HepG2 (cell line): ENCODE results near the gene CTSW. TPM values are rescaled to one million over a fixed set of nuclear protein-coding genes. Genes with fewer than 3 reads are reported as not detected.

Experiments
- ATAC-seq: fragments of 200-7000 bp; cut with Tn5 transposase; 3 replicates; pipeline ENCODE4 v1.9.1; 2020; ENCODE audit warnings: mild to moderate bottlenecking, moderate library complexity
- BruUV-seq: library from RNA; stranded (reverse); fragments of 400-500 nt; replicated peaks from 2 replicates; lab custom pipeline; 2021; lab: Mats Ljungman, UMichigan
- CTCF ChIA-PET: fragments of 300-600 bp; formaldehyde crosslinking; extraction: SDS; loops from one replicate; lab custom pipeline; 2021; ENCODE audit warnings: low total read pairs, inconsistent platforms, low intra/inter-chr PET ratio; lab: Yijun Ruan, JAX
- POLR2A ChIA-PET: fragments of 350-600 bp; sonication (Branson Sonifier 250); formaldehyde crosslinking; loops from one replicate; lab custom pipeline; 2020; ENCODE audit warnings: antibody characterized with exemption, inconsistent platforms; lab: Yijun Ruan, JAX
- DNase-seq: peaks from one replicate; pipeline ENCODE4 v3.0.0-alpha.2; 2015; ENCODE audit warnings: low spot score
- FAIRE-seq: peaks from 3 replicates; lab custom pipeline; 2011; peaks lifted over from hg19 to GRCh38; lab: Jason Lieb, UNC
- H2AFZ ChIP-seq: one replicate; pipeline ENCODE4 v1.6.1; 2011; ENCODE audit warnings: low read length, inconsistent platforms
- H3K27ac ChIP-seq: fragments of 300-600 bp; 3 replicates; pipeline ENCODE4 v1.8.0; 2011; ENCODE audit warnings: mixed run types, mild to moderate bottlenecking, mixed read lengths, low read length, inconsistent platforms; ENCODE audit not compliant: insufficient read depth; ENCODE audit errors: extremely low read length
- H3K27me3 ChIP-seq, 2 experiments: fragments of 200-600 bp in 1 of 2; 2 replicates in 1 of 2; 3 replicates in 1 of 2; pipeline versions ENCODE4 v1.6.0 to v1.8.0; 2011; ENCODE audit warnings: low read length in 2 of 2, mild to moderate bottlenecking in 2 of 2, moderate library complexity in 2 of 2, inconsistent platforms in 1 of 2; ENCODE audit not compliant: insufficient read depth in 2 of 2, control insufficient read depth in 1 of 2
- H3K36me3 ChIP-seq, 2 experiments: fragments of 200-600 bp in 1 of 2; replicated peaks in 1 of 2; 2 replicates in 1 of 2; 3 replicates in 1 of 2; pipeline versions ENCODE4 v1.5.1 to v1.8.0; 2011; ENCODE audit warnings: low read length in 2 of 2, inconsistent platforms in 1 of 2; ENCODE audit not compliant: insufficient read depth in 2 of 2, control insufficient read depth in 1 of 2
- H3K4me1 ChIP-seq: 2 replicates; pipeline ENCODE4 v1.5.1; 2012; ENCODE audit warnings: low read length, inconsistent platforms; ENCODE audit not compliant: insufficient read depth
- H3K4me2 ChIP-seq: 2 replicates; pipeline ENCODE4 v1.6.0; 2011; ENCODE audit warnings: low read depth, low read length, inconsistent platforms
- H3K4me3 ChIP-seq, 3 experiments: fragments of 200-600 bp in 1 of 3; sonication (generic), shearing (Covaris generic) in 1 of 3; replicated peaks in 1 of 3; 2 replicates each; pipeline ENCODE4 v1.5.1; 2011 to 2016; ENCODE audit warnings: low read length in 3 of 3, inconsistent platforms in 2 of 3, low read depth in 2 of 3, mild to moderate bottlenecking in 2 of 3, control low read depth in 1 of 3, mixed read lengths in 1 of 3; ENCODE audit not compliant: insufficient read depth in 1 of 3
- H3K79me2 ChIP-seq: one replicate; pipeline ENCODE4 v1.6.1; 2011; ENCODE audit warnings: low read length, inconsistent platforms; ENCODE audit not compliant: insufficient read depth
- H3K9ac ChIP-seq: 2 replicates; pipeline ENCODE4 v1.6.0; 2011; ENCODE audit warnings: mild to moderate bottlenecking, low read depth, low read length, inconsistent platforms; ENCODE audit not compliant: insufficient read depth
- H3K9me3 ChIP-seq: 2 replicates; pipeline ENCODE4 v1.5.1; 2012; ENCODE audit warnings: mild to moderate bottlenecking, low read length
- H4K20me1 ChIP-seq: 2 replicates; pipeline ENCODE4 v1.6.0; 2011; ENCODE audit warnings: inconsistent platforms, mild to moderate bottlenecking, low read length, moderate library complexity; ENCODE audit not compliant: insufficient read depth
- ATF5 ChIP-seq: sonication (generic); formaldehyde crosslinking; IDR thresholded peaks from 2 replicates; pipeline ENCODE4 v1.4.0; 2020; ENCODE audit warnings: mild to moderate bottlenecking, low read depth, missing genetic modification reagents
- CCDC6 ChIP-seq: sonication (generic); formaldehyde crosslinking; IDR thresholded peaks from 2 replicates; pipeline ENCODE4 v1.8.1; 2022; ENCODE audit warnings: mild to moderate bottlenecking, missing genetic modification reagents, moderate library complexity
- ETV6 ChIP-seq: sonication (generic); formaldehyde crosslinking; conservative IDR thresholded peaks from 2 replicates; pipeline ENCODE4 v1.4.0; 2020; ENCODE audit warnings: missing genetic modification reagents
- GFI1 ChIP-seq: sonication (generic); formaldehyde crosslinking; IDR thresholded peaks from 2 replicates; pipeline ENCODE4 v1.5.0; 2020; ENCODE audit warnings: missing genetic modification reagents, mild to moderate bottlenecking, borderline replicate concordance
- HNF4A ChIP-seq: sonication (generic); formaldehyde crosslinking; IDR thresholded peaks from 2 replicates; pipeline ENCODE4 v1.4.0; 2020; ENCODE audit warnings: missing genetic modification reagents
- KMT2A ChIP-seq: sonication (generic); formaldehyde crosslinking; IDR thresholded peaks from 2 replicates; pipeline ENCODE4 v1.4.0; 2020; ENCODE audit warnings: missing genetic modification reagents
- MED1 ChIP-seq: sonication (generic); formaldehyde crosslinking; IDR thresholded peaks from 2 replicates; pipeline ENCODE4 v1.4.0; 2020; ENCODE audit warnings: missing genetic modification reagents
- NFKBIZ ChIP-seq: IDR thresholded peaks from 2 replicates; pipeline ENCODE4 v1.6.1; 2018; ENCODE audit warnings: missing genetic modification reagents, missing compliant biosample characterization
- PCBP2 ChIP-seq: fragments of 200-400 bp; formaldehyde crosslinking; optimal IDR thresholded peaks from 2 replicates; pipeline ENCODE3; 2018; ENCODE audit warnings: low read length, low read depth; ENCODE audit not compliant: poor library complexity, severe bottlenecking
- SATB2 ChIP-seq: sonication (generic); formaldehyde crosslinking; IDR thresholded peaks from 2 replicates; pipeline ENCODE4 v1.5.0; 2020; ENCODE audit warnings: missing genetic modification reagents
- TRIM24 ChIP-seq: sonication (generic); formaldehyde crosslinking; IDR thresholded peaks from 2 replicates; pipeline ENCODE4 v1.8.0; 2022; ENCODE audit warnings: mild to moderate bottlenecking, missing genetic modification reagents
- ZNF430 ChIP-seq: sonication (generic); formaldehyde crosslinking; IDR thresholded peaks from 2 replicates; pipeline ENCODE4 v1.9.0; 2021; ENCODE audit warnings: mild to moderate bottlenecking, missing genetic modification reagents
- ZNF501 ChIP-seq: sonication (generic); formaldehyde crosslinking; IDR thresholded peaks from 2 replicates; pipeline ENCODE4 v1.5.1; 2020; ENCODE audit warnings: mild to moderate bottlenecking, moderate library complexity, missing genetic modification reagents
- ZNF564 ChIP-seq: sonication (generic); formaldehyde crosslinking; IDR thresholded peaks from 2 replicates; pipeline ENCODE4 v1.8.1; 2023; ENCODE audit warnings: mild to moderate bottlenecking, missing genetic modification reagents
- ZNF572 ChIP-seq: sonication (generic); formaldehyde crosslinking; IDR thresholded peaks from 2 replicates; pipeline ENCODE4 v1.5.1; 2020; ENCODE audit warnings: mild to moderate bottlenecking, missing genetic modification reagents
- ZNF607 ChIP-seq: sonication (generic); formaldehyde crosslinking; IDR thresholded peaks from 2 replicates; pipeline ENCODE4 v1.5.1; 2020; ENCODE audit warnings: missing genetic modification reagents, mild to moderate bottlenecking, borderline replicate concordance
- ZNF646 ChIP-seq: sonication (generic); formaldehyde crosslinking; IDR thresholded peaks from 2 replicates; pipeline ENCODE4 v1.9.0; 2021; ENCODE audit warnings: mild to moderate bottlenecking, missing genetic modification reagents
- ZNF709 ChIP-seq: sonication (generic); formaldehyde crosslinking; IDR thresholded peaks from 2 replicates; pipeline ENCODE4 v1.5.0; 2020; ENCODE audit warnings: mild to moderate bottlenecking, missing genetic modification reagents
- WGBS: methylation state at CpG from one replicate; pipeline ENCODE4 v1.1.6; 2017; ENCODE audit warnings: low lambda C conversion rate; 5-methylcytosine and 5-hydroxymethylcytosine counted together
- in situ Hi-C: cut with HindIII; loops from 2 replicates; pipeline ENCODE4 v1.10.0; 2017; ENCODE audit warnings: low pct_unique_long_range_greater_than_20kb; ENCODE audit not compliant: extremely low pct_ligation_motif_present
- intact Hi-C: fragments of 100-400 bp; cut with micrococcal nuclease; formaldehyde crosslinking; loops from one replicate; pipeline ENCODE4 v1.10.0; 2022; ENCODE audit not compliant: unreplicated experiment
- polyA plus RNA-seq, 8 experiments: library from polyadenylated mRNA; depleted of rRNA in 3 of 8; stranded (reverse) in 7 of 8; unstranded in 1 of 8; fragments of >200 nt; fragmentation: Illumina TruSeq in 4 of 8; extraction: Trizol in 4 of 8; gene quantifications; 2 replicates each; pipeline versions ENCODE4 v1.2.1 to v1.2.3, GENCODE V29; 2011 to 2016; ENCODE audit warnings: low read depth in 4 of 8, missing spikeins in 1 of 8, mixed read lengths in 1 of 8; ENCODE audit not compliant: insufficient read depth in 1 of 8
- total RNA-seq, 5 experiments: library from RNA; depleted of rRNA; stranded (reverse); fragments of >200 nt; fragmentation: Illumina TruSeq; extraction: Trizol; gene quantifications; 2 replicates each; pipeline ENCODE4 v1.2.3, GENCODE V29; 2016; ENCODE audit warnings: low read depth in 1 of 5

CTSW gene
- total and polyA plus RNA-seq, 2 of the 13 experiments (the other 11 are each of a cell fraction or from before 2014, with no cell fraction given) = 0.09 TPM; not detected in 1

- Histone ChIP-seq H3K27me3 (no peaks in the 10 kb centered on the region; a peak in 1 of 5 replicates), H4K20me1 (peaks cover 28% of the 10 kb centered on the region), H3K27ac (peak overlapping the region; percentile 90), H3K4me1 (peaks cover 47% of the 10 kb centered on the region), H3K9ac (peak overlapping the region; percentile 89), H3K79me2 (peaks cover 32% of the 10 kb centered on the region), H2AFZ (no peak overlapping the region), H3K36me3 (peaks cover 19 to 44% of the 10 kb centered on the region in 2 experiments), H3K4me3 (peak overlapping the region; percentile 80 to 99 (median 89)), H3K4me2 (peak overlapping the region; percentile 100), H3K9me3 (no peaks in the 10 kb centered on the region)
- in situ Hi-C loops (loop anchor here (10.0 kb wide), 1 partner anchor 305 kb away; the partner anchor contains the start of gene LTBP3), intact Hi-C loops (loop anchor here (2.0 kb wide), 1 partner anchor 29 kb away; the partner anchor contains the start of gene FIBP)
- no peak for ATAC-seq
- ChIA-PET POLR2A (interaction anchor here (0.6 to 5.4 kb wide), 30 partner anchors 10 to 1014 kb away, joined by 3 to 81 read pairs (median 4); partner anchors contain the start of genes AP5B1, BANF1, CCDC85B and EFEMP2), CTCF (interaction anchor here (0.9 to 1.9 kb wide), 4 partner anchors 25 to 149 kb away, joined by 3 to 7 read pairs (median 5); no protein-coding TSS in a partner anchor)
- no peak for DNase-seq
- BruUV-seq = no TSS peak
- 3% methylated on average over 16 of the region's 16 CpGs for WGBS
- no peak for FAIRE-seq
- TF ChIP-seq HNF4A (CRISPR knock-in tag) (no peak), MED1 (CRISPR knock-in tag) (no peak), ZNF572 (CRISPR knock-in tag) (peak; percentile 97), ETV6 (CRISPR knock-in tag) (no peak), ZNF501 (CRISPR knock-in tag) (peak; percentile 47; the same call in 1 of the 2 replicates), ZNF646 (CRISPR knock-in tag) (peak; percentile 28; the same call in 1 of the 2 replicates), NFKBIZ (no peak), ZNF564 (0 out of 2 replicates have a peak, but pooled peaks have one; percentile 58), ZNF430 (CRISPR knock-in tag) (0 out of 2 replicates have a peak, but pooled peaks have one; percentile 55), SATB2 (CRISPR knock-in tag) (no peak), ATF5 (CRISPR knock-in tag) (0 out of 2 replicates have a peak, but pooled peaks have one; percentile 28), GFI1 (no peak), PCBP2 (no peak), TRIM24 (CRISPR knock-in tag) (0 out of 2 replicates have a peak, but pooled peaks have one; percentile 21), KMT2A (CRISPR knock-in tag) (peak; percentile 4; the same call in 1 of the 2 replicates), ZNF607 (CRISPR knock-in tag) (peak; percentile 79; the same call in 1 of the 2 replicates), ZNF709 (CRISPR knock-in tag) (0 out of 2 replicates have a peak, but pooled peaks have one; percentile 32), CCDC6 (CRISPR knock-in tag) (no peak)
These were observed 19.8 kb upstream of the CTSW start for GRCh38 chr11:65859812-65860277.
